Smooth muscle cell (in vitro differentiated cells): ENCODE measurements around the gene ABHD17C. TPM values are rescaled to one million over a fixed set of nuclear protein-coding genes. Genes with fewer than 3 reads are reported as not detected.

Experiments
- DNase-seq: peaks from one replicate; lab custom pipeline; 2025; ENCODE audit not compliant: unreplicated experiment; lab: John Stamatoyannopoulos, UW
- H2AFZ ChIP-seq: fragments of 200-600 bp; sonication (generic); 2 replicates; pipeline ENCODE4 v1.6.0; 2016; ENCODE audit warnings: antibody characterized with exemption, low read depth, mild to moderate bottlenecking
- H3F3A ChIP-seq: fragments of 200-600 bp; sonication (generic); 2 replicates; pipeline ENCODE4 v1.6.0; 2017; ENCODE audit warnings: antibody characterized with exemption, low read depth
- H3K27ac ChIP-seq: fragments of 200-600 bp; sonication (generic); 2 replicates; pipeline ENCODE4 v1.5.1; 2016; ENCODE audit warnings: low read depth, mild to moderate bottlenecking
- H3K27me3 ChIP-seq: fragments of 200-600 bp; sonication (generic); 2 replicates; pipeline ENCODE4 v1.6.1; 2016; ENCODE audit warnings: low read depth, mild to moderate bottlenecking
- H3K36me3 ChIP-seq: fragments of 200-600 bp; sonication (generic); 2 replicates; pipeline ENCODE4 v1.5.1; 2016; ENCODE audit warnings: low read depth
- H3K4me1 ChIP-seq: fragments of 200-600 bp; sonication (generic); 2 replicates; pipeline ENCODE4 v1.5.1; 2016; ENCODE audit warnings: low read depth
- H3K4me2 ChIP-seq: fragments of 200-600 bp; sonication (generic); 2 replicates; pipeline ENCODE4 v1.6.0; 2016; ENCODE audit warnings: mild to moderate bottlenecking
- H3K4me3 ChIP-seq: fragments of 200-600 bp; sonication (generic); 2 replicates; pipeline ENCODE4 v1.5.1; 2016; ENCODE audit warnings: mild to moderate bottlenecking
- H3K79me2 ChIP-seq: fragments of 200-600 bp; sonication (generic); 2 replicates; pipeline ENCODE4 v1.6.0; 2016; ENCODE audit warnings: low read depth, mild to moderate bottlenecking
- H3K9ac ChIP-seq: fragments of 200-600 bp; sonication (generic); 2 replicates; pipeline ENCODE4 v1.6.0; 2016; ENCODE audit warnings: low read depth
- H3K9me3 ChIP-seq: fragments of 200-600 bp; sonication (generic); replicated peaks from 2 replicates; pipeline ENCODE4 v1.5.1; 2016; ENCODE audit warnings: low read depth
- H4K20me1 ChIP-seq: fragments of 200-600 bp; sonication (generic); 2 replicates; pipeline ENCODE4 v1.6.0; 2016; ENCODE audit warnings: low read depth
- CTCF ChIP-seq: fragments of 200-600 bp; sonication (generic); IDR thresholded peaks from 2 replicates; pipeline ENCODE4 v1.5.1; 2017; ENCODE audit warnings: borderline replicate concordance, mild to moderate bottlenecking, antibody characterized with exemption; ENCODE audit not compliant: insufficient read depth, poor library complexity, severe bottlenecking
- WGBS: methylation state at CpG from one replicate; pipeline ENCODE4 v1.1.7; 2016; ENCODE audit warnings: low lambda C conversion rate; 5-methylcytosine and 5-hydroxymethylcytosine counted together
- polyA plus RNA-seq: library from polyadenylated mRNA; unstranded; fragments of >200 nt; fragmentation: Nextera tagmentation; extraction: Ambion mirVana; gene quantifications from 2 replicates; pipeline ENCODE4 v1.2.1, GENCODE V29; 2016
- total RNA-seq: library from RNA; depleted of rRNA; stranded (reverse); fragments of >200 nt; gene quantifications from 2 replicates; pipeline ENCODE4 v1.2.3, GENCODE V29; 2014

Gene ABHD17C
- total and polyA plus RNA-seq, 2 experiments from 2014 or later = 3.1 to 4.1 TPM

- 66% methylated on average over 3 of the region's 3 CpGs for whole genome bisulfite sequencing
- Histone ChIP-seq H3K9me3 (no peaks in the 10 kb centered on the region), H3K4me2 (no peak overlapping the region), H3K4me1 (no peaks in the 10 kb centered on the region), H2AFZ (no peak overlapping the region), H3K36me3 (no peaks in the 10 kb centered on the region), H3K9ac (no peak overlapping the region), H3K79me2 (no peaks in the 10 kb centered on the region), H3F3A (no peaks in the 10 kb centered on the region), H3K27me3 (no peaks in the 10 kb centered on the region), H3K27ac (no peak overlapping the region), H3K4me3 (no peak overlapping the region), H4K20me1 (no peaks in the 10 kb centered on the region)
- TF ChIP-seq CTCF = no peak
- DNase-seq = no peak
Observed at GRCh38 chr15:80764535-80764934, 69.4 kb downstream of the ABHD17C start.

GRCh38 chr15:80766275-80766674 lies 71.2 kb downstream of the ABHD17C start:
- H3K4me3 ChIP-seq = no peak overlapping the region
- no peaks in the 10 kb centered on the region for H3K36me3 ChIP-seq
- H3F3A ChIP-seq = no peaks in the 10 kb centered on the region
- H3K9me3 ChIP-seq = no peaks in the 10 kb centered on the region
- no peak for TF ChIP-seq CTCF
- H3K9ac ChIP-seq = no peak overlapping the region
- no peak overlapping the region for H2AFZ ChIP-seq
- H3K27me3 ChIP-seq = no peaks in the 10 kb centered on the region
- no peak overlapping the region for H3K4me2 ChIP-seq
- H3K27ac ChIP-seq = no peak overlapping the region
- no peak for DNase-seq
- no peaks in the 10 kb centered on the region for H3K79me2 ChIP-seq
- H4K20me1 ChIP-seq = no peaks in the 10 kb centered on the region
- 96% methylated on average over 3 of the region's 3 CpGs for WGBS
- H3K4me1 ChIP-seq = no peaks in the 10 kb centered on the region

GRCh38 chr15:80768158-80768557 lies 73.0 kb downstream of the ABHD17C start:
- no peak overlapping the region for H3K4me3 ChIP-seq
- H4K20me1 ChIP-seq = no peaks in the 10 kb centered on the region
- no peak for TF ChIP-seq CTCF
- H3K4me1 ChIP-seq = no peaks in the 10 kb centered on the region
- H3K9me3 ChIP-seq = no peaks in the 10 kb centered on the region
- WGBS = 91% methylated on average over 1 of the region's 1 CpG
- H3K79me2 ChIP-seq = no peaks in the 10 kb centered on the region
- no peak overlapping the region for H3K27ac ChIP-seq
- no peaks in the 10 kb centered on the region for H3K36me3 ChIP-seq
- no peak overlapping the region for H2AFZ ChIP-seq
- no peak for DNase-seq
- no peaks in the 10 kb centered on the region for H3K27me3 ChIP-seq
- no peaks in the 10 kb centered on the region for H3F3A ChIP-seq
- H3K9ac ChIP-seq = no peak overlapping the region
- H3K4me2 ChIP-seq = no peak overlapping the region

- no peak for DNase-seq
- H3K9ac ChIP-seq = no peak overlapping the region
- TF ChIP-seq CTCF = no peak
- WGBS = 90% methylated on average over 7 of the region's 7 CpGs
- H3F3A ChIP-seq = no peaks in the 10 kb centered on the region
- no peak overlapping the region for H3K4me3 ChIP-seq
- H3K36me3 ChIP-seq = no peaks in the 10 kb centered on the region
- H4K20me1 ChIP-seq = no peaks in the 10 kb centered on the region
- H2AFZ ChIP-seq = no peak overlapping the region
- H3K9me3 ChIP-seq = no peaks in the 10 kb centered on the region
- H3K27ac ChIP-seq = no peak overlapping the region
- H3K79me2 ChIP-seq = no peaks in the 10 kb centered on the region
- no peaks in the 10 kb centered on the region for H3K4me1 ChIP-seq
- no peaks in the 10 kb centered on the region for H3K27me3 ChIP-seq
- H3K4me2 ChIP-seq = no peak overlapping the region
Observed at GRCh38 chr15:80769153-80769828, 74.2 kb downstream of the ABHD17C start.
